Glutamatergic neuron (in vitro differentiated cells): ENCODE measurements around the gene SPOCK2. TPM values are rescaled to one million over a fixed set of nuclear protein-coding genes. Genes with fewer than 3 reads are reported as not detected.
A peak's percentile ranks its signal among the peaks of the same experiment; 100 is the strongest.

Experiments used
- DNase-seq: peaks from one replicate; pipeline ENCODE4 v3.0.0; 2022
- H3K27ac Mint-ChIP-seq: one replicate; pipeline ENCODE4 v1.8.0; 2020; ENCODE audit warnings: mild to moderate bottlenecking, mixed read lengths, inconsistent platforms; ENCODE audit not compliant: unreplicated experiment
- H3K27me3 Mint-ChIP-seq: one replicate; pipeline ENCODE4 v1.8.0; 2020; ENCODE audit warnings: mild to moderate bottlenecking, moderate library complexity, mixed read lengths, inconsistent platforms; ENCODE audit not compliant: unreplicated experiment
- H3K36me3 Mint-ChIP-seq: one replicate; pipeline ENCODE4 v1.8.0; 2020; ENCODE audit warnings: mild to moderate bottlenecking, mixed read lengths, inconsistent platforms; ENCODE audit not compliant: unreplicated experiment
- H3K4me1 Mint-ChIP-seq: one replicate; pipeline ENCODE4 v1.8.0; 2020; ENCODE audit warnings: mild to moderate bottlenecking, low read depth, mixed read lengths, inconsistent platforms; ENCODE audit not compliant: unreplicated experiment
- H3K4me3 Mint-ChIP-seq: one replicate; pipeline ENCODE4 v1.8.0; 2020; ENCODE audit warnings: mild to moderate bottlenecking, mixed read lengths, inconsistent platforms; ENCODE audit not compliant: unreplicated experiment
- H3K9me3 Mint-ChIP-seq: one replicate; pipeline ENCODE4 v1.8.0; 2020; ENCODE audit warnings: mild to moderate bottlenecking, moderate library complexity, mixed read lengths, inconsistent platforms; ENCODE audit not compliant: unreplicated experiment
- CTCF ChIP-seq: fragments of 200-600 bp; sonication (generic); IDR thresholded peaks from one replicate; pipeline ENCODE4 v1.5.0; 2021; ENCODE audit not compliant: partially characterized antibody, unreplicated experiment
- total RNA-seq: library from RNA; stranded (reverse); fragmentation: NEBNext Ultra II Directional; extraction: Animal tissue kit (Norgen Biotek cat#: 25700); gene quantifications from one replicate; pipeline ENCODE4 v1.2.1, GENCODE V29; 2021; ENCODE audit not compliant: unreplicated experiment

SPOCK2 gene
- total RNA-seq, 1 donor from 2014 or later: 362 TPM

- Mint-ChIP-seq H3K36me3 (peaks cover 12% of the 10 kb centered on the region), H3K4me3 (no peak overlapping the region), H3K27ac (no peak overlapping the region), H3K9me3 (peaks cover 4% of the 10 kb centered on the region), H3K4me1 (no peaks in the 10 kb centered on the region), H3K27me3 (no peaks in the 10 kb centered on the region)
- no peak for TF ChIP-seq CTCF
- DNase-seq: no peak
Measured at GRCh38 chr10:72133517-72133916, 45.2 kb upstream of the SPOCK2 start.

GRCh38 chr10:72132854-72133253 is 44.5 kb upstream of the SPOCK2 start:
- Mint-ChIP-seq H3K27me3 (no peaks in the 10 kb centered on the region), H3K27ac (no peak overlapping the region), H3K4me3 (no peak overlapping the region), H3K36me3 (peaks cover 13% of the 10 kb centered on the region), H3K9me3 (peaks cover 4% of the 10 kb centered on the region), H3K4me1 (no peaks in the 10 kb centered on the region)
- no peak for TF ChIP-seq CTCF
- DNase-seq: no peak

GRCh38 chr10:72127571-72127970 is 39.2 kb upstream of the SPOCK2 start:
- no peak overlapping the region for H3K4me3 Mint-ChIP-seq
- no peak overlapping the region for H3K27ac Mint-ChIP-seq
- H3K4me1 Mint-ChIP-seq: peaks cover 2% of the 10 kb centered on the region
- DNase-seq: no peak
- H3K27me3 Mint-ChIP-seq: no peaks in the 10 kb centered on the region
- peaks cover 1% of the 10 kb centered on the region for H3K9me3 Mint-ChIP-seq
- no peak for TF ChIP-seq CTCF
- H3K36me3 Mint-ChIP-seq: peaks cover 6% of the 10 kb centered on the region

- Mint-ChIP-seq H3K4me1 (peaks cover 2% of the 10 kb centered on the region), H3K27ac (no peak overlapping the region), H3K27me3 (no peaks in the 10 kb centered on the region), H3K9me3 (peaks cover 1% of the 10 kb centered on the region), H3K4me3 (no peak overlapping the region), H3K36me3 (peaks cover 6% of the 10 kb centered on the region)
- DNase-seq: no peak
- TF ChIP-seq CTCF: no peak
Measured at GRCh38 chr10:72126872-72127232, 38.5 kb upstream of the SPOCK2 start.

- DNase-seq: no peak
- peaks cover 2% of the 10 kb centered on the region for H3K4me1 Mint-ChIP-seq
- peaks cover 6% of the 10 kb centered on the region for H3K36me3 Mint-ChIP-seq
- H3K9me3 Mint-ChIP-seq: peaks cover 1% of the 10 kb centered on the region
- H3K27ac Mint-ChIP-seq: no peak overlapping the region
- H3K27me3 Mint-ChIP-seq: no peaks in the 10 kb centered on the region
- no peak overlapping the region for H3K4me3 Mint-ChIP-seq
- TF ChIP-seq CTCF: peak; percentile 37
Measured at GRCh38 chr10:72126184-72126871, 38.0 kb upstream of the SPOCK2 start.
